ENCODE data around the gene SIX4. TPM values are rescaled to one million over a fixed set of nuclear protein-coding genes. Genes with fewer than 3 reads are reported as not detected.
A peak's percentile ranks its signal among the peaks of the same experiment; 100 is the strongest.

SIX4 gene
- total and polyA plus RNA-seq, 4 donors, result 1.0 to 7.1 (median 3.2) TPM

GRCh38 chr14:60720962-60721325, 3.2 kb downstream of the SIX4 start:
- no peaks in the 10 kb centered on the region for H3K36me3 ChIP-seq (ENCODE audit: control insufficient read depth in 4 of 4, insufficient read depth in 4 of 4, low read length in 4 of 4)
- no peak overlapping the region for H3K4me3 ChIP-seq
- 41 to 51% methylated on average over 4 of the region's 4 CpGs for WGBS, 2 donors
- DNase-seq, result peak in 2 of 3 donors; percentile 3 to 9
- TF ChIP-seq CTCF (IDR thresholded peaks at IDR 0.05; ENCODE audit: control extremely low read depth, extremely low read depth), result no peak
- peaks cover 0 to 35% (median 19%) of the 10 kb centered on the region in 3 donors for H3K27me3 ChIP-seq (ENCODE audit: control insufficient read depth in 3 of 3, insufficient read depth in 3 of 3, low read length in 2 of 3)
- ATAC-seq (ENCODE audit: insufficient read depth, low FRiP score), result no peak
- H3K9me3 ChIP-seq (ENCODE audit: control insufficient read depth in 4 of 4, insufficient read depth in 3 of 4, low read length in 3 of 4), result peaks cover 0 to 2% (median 0%) of the 10 kb centered on the region in 4 donors
- H3K4me1 ChIP-seq (ENCODE audit: control insufficient read depth in 5 of 5, insufficient read depth in 5 of 5, low read length in 5 of 5), result peaks cover 0 to 10% (median 0%) of the 10 kb centered on the region in 5 donors
- no peak overlapping the region for H3K9ac ChIP-seq (ENCODE audit: insufficient read depth in 1 of 2, low read length in 2 of 2)
- H3K27ac ChIP-seq (ENCODE audit: low read depth in 1 of 2, low read length in 1 of 2), result no peak overlapping the region

GRCh38 chr14:60720391-60720790, 3.8 kb downstream of the SIX4 start:
- no peak overlapping the region for H3K9ac ChIP-seq (ENCODE audit: insufficient read depth in 1 of 2, low read length in 2 of 2)
- TF ChIP-seq CTCF (IDR thresholded peaks at IDR 0.05; ENCODE audit: control extremely low read depth, extremely low read depth), result no peak
- H3K27ac ChIP-seq (ENCODE audit: low read depth in 1 of 2, low read length in 1 of 2), result no peak overlapping the region
- peaks cover 0 to 2% (median 0%) of the 10 kb centered on the region in 4 donors for H3K9me3 ChIP-seq (ENCODE audit: control insufficient read depth in 4 of 4, insufficient read depth in 3 of 4, low read length in 3 of 4)
- ATAC-seq (ENCODE audit: insufficient read depth, low FRiP score), result no peak
- DNase-seq, result no peak
- peaks cover 0 to 10% (median 0%) of the 10 kb centered on the region in 5 donors for H3K4me1 ChIP-seq (ENCODE audit: control insufficient read depth in 5 of 5, insufficient read depth in 5 of 5, low read length in 5 of 5)
- WGBS, 2 donors, result 96 to 97% methylated on average over 1 of the region's 1 CpG
- H3K36me3 ChIP-seq (ENCODE audit: control insufficient read depth in 4 of 4, insufficient read depth in 4 of 4, low read length in 4 of 4), result no peaks in the 10 kb centered on the region
- H3K4me3 ChIP-seq, result no peak overlapping the region
- H3K27me3 ChIP-seq (ENCODE audit: control insufficient read depth in 3 of 3, insufficient read depth in 3 of 3, low read length in 2 of 3), result peaks cover 0 to 35% (median 19%) of the 10 kb centered on the region in 3 donors

- no peak overlapping the region for H3K27ac ChIP-seq (ENCODE audit: low read depth in 1 of 2, low read length in 1 of 2)
- ATAC-seq (ENCODE audit: insufficient read depth, low FRiP score) (no peak), DNase-seq (no peak)
- WGBS, 2 donors, result 86 to 92% methylated on average over 6 of the region's 6 CpGs
- no peaks in the 10 kb centered on the region for H3K4me1 ChIP-seq (ENCODE audit: control insufficient read depth in 5 of 5, insufficient read depth in 5 of 5, low read length in 5 of 5)
- TF ChIP-seq CTCF (IDR thresholded peaks at IDR 0.05; ENCODE audit: control extremely low read depth, extremely low read depth), result no peak
- H3K4me3 ChIP-seq, result no peak overlapping the region
- H3K9me3 ChIP-seq (ENCODE audit: control insufficient read depth in 4 of 4, insufficient read depth in 3 of 4, low read length in 3 of 4), result peaks cover 0 to 4% (median 0%) of the 10 kb centered on the region in 4 donors
- H3K36me3 ChIP-seq (ENCODE audit: control insufficient read depth in 4 of 4, insufficient read depth in 4 of 4, low read length in 4 of 4), result no peaks in the 10 kb centered on the region
- no peak overlapping the region for H3K9ac ChIP-seq (ENCODE audit: insufficient read depth in 1 of 2, low read length in 2 of 2)
- H3K27me3 ChIP-seq (ENCODE audit: control insufficient read depth in 3 of 3, insufficient read depth in 3 of 3, low read length in 2 of 3), result no peaks in the 10 kb centered on the region
Observed at GRCh38 chr14:60713513-60713912, 10.6 kb downstream of the SIX4 start.

- H3K9ac ChIP-seq (ENCODE audit: insufficient read depth in 1 of 2, low read length in 2 of 2), result no peak overlapping the region
- no peaks in the 10 kb centered on the region for H3K36me3 ChIP-seq (ENCODE audit: control insufficient read depth in 4 of 4, insufficient read depth in 4 of 4, low read length in 4 of 4)
- peaks cover 0 to 4% (median 0%) of the 10 kb centered on the region in 4 donors for H3K9me3 ChIP-seq (ENCODE audit: control insufficient read depth in 4 of 4, insufficient read depth in 3 of 4, low read length in 3 of 4)
- no peaks in the 10 kb centered on the region for H3K27me3 ChIP-seq (ENCODE audit: control insufficient read depth in 3 of 3, insufficient read depth in 3 of 3, low read length in 2 of 3)
- no peak overlapping the region for H3K27ac ChIP-seq (ENCODE audit: low read depth in 1 of 2, low read length in 1 of 2)
- H3K4me3 ChIP-seq, result no peak overlapping the region
- TF ChIP-seq CTCF (IDR thresholded peaks at IDR 0.05; ENCODE audit: control extremely low read depth, extremely low read depth), result no peak
- DNase-seq (no peak), ATAC-seq (ENCODE audit: insufficient read depth, low FRiP score) (no peak)
- H3K4me1 ChIP-seq (ENCODE audit: control insufficient read depth in 5 of 5, insufficient read depth in 5 of 5, low read length in 5 of 5), result no peaks in the 10 kb centered on the region
Observed at GRCh38 chr14:60710494-60710893, 13.7 kb downstream of the SIX4 start.
